Mesendoderm (in vitro differentiated cells): ENCODE results near the gene CCDC91.

Experiments
- DNase-seq: peaks from one replicate; pipeline ENCODE4 v3.0.0; 2013
- H2AK5ac ChIP-seq: 2 replicates; pipeline ENCODE4 v1.6.1; 2013; ENCODE audit warnings: low read length, inconsistent platforms
- H2BK120ac ChIP-seq: 2 replicates; pipeline ENCODE4 v1.6.1; 2013; ENCODE audit warnings: low read depth, mild to moderate bottlenecking, low read length, moderate library complexity, mixed read lengths
- H2BK15ac ChIP-seq: replicated peaks from 2 replicates; pipeline ENCODE4 v1.6.1; 2013; ENCODE audit warnings: low read depth, mild to moderate bottlenecking, moderate library complexity
- H2BK5ac ChIP-seq: 2 replicates; pipeline ENCODE4 v1.6.1; 2013; ENCODE audit warnings: low read length, inconsistent platforms
- H3K18ac ChIP-seq: 2 replicates; pipeline ENCODE4 v1.6.1; 2013; ENCODE audit warnings: mild to moderate bottlenecking, low read length, mixed read lengths
- H3K23ac ChIP-seq: one replicate; pipeline ENCODE4 v1.6.1; 2013; ENCODE audit warnings: low read length
- H3K27ac ChIP-seq: 2 replicates; pipeline ENCODE4 v1.5.1; 2013; ENCODE audit warnings: low read depth, mild to moderate bottlenecking, inconsistent platforms, low read length, moderate library complexity
- H3K27me3 ChIP-seq: 2 replicates; pipeline ENCODE4 v1.6.1; 2013; ENCODE audit warnings: low read length, control low read depth, mild to moderate bottlenecking, inconsistent platforms; ENCODE audit not compliant: insufficient read depth, poor library complexity
- H3K36me3 ChIP-seq: 2 replicates; pipeline ENCODE4 v1.6.1; 2013; ENCODE audit warnings: low read length, inconsistent platforms; ENCODE audit not compliant: control insufficient read depth, insufficient read depth
- H3K4ac ChIP-seq: one replicate; pipeline ENCODE4 v1.6.1; 2013; ENCODE audit warnings: low read depth, mild to moderate bottlenecking, low read length, moderate library complexity
- H3K4me1 ChIP-seq: 2 replicates; pipeline ENCODE4 v1.6.1; 2013; ENCODE audit warnings: low read depth, low read length, inconsistent platforms; ENCODE audit not compliant: control insufficient read depth
- H3K4me2 ChIP-seq: 2 replicates; pipeline ENCODE4 v1.6.1; 2013; ENCODE audit warnings: low read length
- H3K4me3 ChIP-seq: 2 replicates; pipeline ENCODE4 v1.5.1; 2013; ENCODE audit warnings: mild to moderate bottlenecking, low read length
- H3K56ac ChIP-seq: one replicate; pipeline ENCODE4 v1.6.1; 2013; ENCODE audit warnings: low read length
- H3K79me1 ChIP-seq: 2 replicates; pipeline ENCODE4 v1.6.1; 2013; ENCODE audit warnings: low read length, inconsistent platforms
- H3K79me2 ChIP-seq: 2 replicates; pipeline ENCODE4 v1.6.1; 2013; ENCODE audit warnings: mild to moderate bottlenecking, low read length; ENCODE audit not compliant: control insufficient read depth, insufficient read depth
- H3K9ac ChIP-seq: 2 replicates; pipeline ENCODE4 v1.6.1; 2013; ENCODE audit warnings: low read length, inconsistent platforms
- H4K5ac ChIP-seq: one replicate; pipeline ENCODE4 v1.6.1; 2013; ENCODE audit warnings: low read length
- H4K8ac ChIP-seq: one replicate; pipeline ENCODE4 v1.6.1; 2013; ENCODE audit warnings: low read depth, mild to moderate bottlenecking, control low read depth, low read length, moderate library complexity
- WGBS: extraction: QIAGEN DNeasy Blood & Tissue Kit; methylation state at CpG from one replicate; pipeline ENCODE4 v1.1.7; 2013; ENCODE audit warnings: low lambda C conversion rate, missing lambda C conversion rate; ENCODE audit not compliant: insufficient coverage; ENCODE audit errors: extremely low coverage; 5-methylcytosine and 5-hydroxymethylcytosine counted together

The CCDC91 gene

GRCh38 chr12:28223858-28224257 lies 33.6 kb downstream of the CCDC91 start:
- Histone ChIP-seq H4K8ac (no peak overlapping the region), H3K27me3 (no peaks in the 10 kb centered on the region), H3K18ac (no peak overlapping the region), H2BK5ac (no peak overlapping the region), H3K27ac (no peak overlapping the region), H3K9ac (no peak overlapping the region), H3K79me1 (no peaks in the 10 kb centered on the region), H3K56ac (no peak overlapping the region), H2AK5ac (no peak overlapping the region), H3K4me1 (peaks cover 4% of the 10 kb centered on the region), H3K79me2 (peaks cover 2% of the 10 kb centered on the region), H3K4ac (no peak overlapping the region), H3K36me3 (no peaks in the 10 kb centered on the region), H4K5ac (no peak overlapping the region), H3K23ac (no peak overlapping the region), H2BK120ac (no peak overlapping the region), H3K4me2 (no peak overlapping the region), H2BK15ac (no peak overlapping the region), H3K4me3 (no peak overlapping the region)
- WGBS, result no CpG with 5 or more reads among the region's 2 CpGs
- no peak for DNase-seq

GRCh38 chr12:28226705-28227104 lies 36.4 kb downstream of the CCDC91 start:
- DNase-seq, result no peak
- Histone ChIP-seq H4K5ac (no peak overlapping the region), H3K36me3 (no peaks in the 10 kb centered on the region), H3K27me3 (no peaks in the 10 kb centered on the region), H3K79me2 (peaks cover under 1% of the 10 kb centered on the region), H3K23ac (no peak overlapping the region), H4K8ac (no peak overlapping the region), H2BK120ac (no peak overlapping the region), H2BK15ac (no peak overlapping the region), H3K18ac (no peak overlapping the region), H3K9ac (no peak overlapping the region), H3K56ac (no peak overlapping the region), H3K4me2 (no peak overlapping the region), H3K4ac (no peak overlapping the region), H3K27ac (no peak overlapping the region), H3K4me1 (peaks cover 4% of the 10 kb centered on the region), H2AK5ac (no peak overlapping the region), H2BK5ac (no peak overlapping the region), H3K4me3 (no peak overlapping the region), H3K79me1 (no peaks in the 10 kb centered on the region)

GRCh38 chr12:28227251-28227650 lies 37.0 kb downstream of the CCDC91 start:
- Histone ChIP-seq H4K5ac (no peak overlapping the region), H3K4me2 (no peak overlapping the region), H3K27me3 (no peaks in the 10 kb centered on the region), H2BK120ac (no peak overlapping the region), H2BK5ac (no peak overlapping the region), H2BK15ac (no peak overlapping the region), H3K23ac (no peak overlapping the region), H3K79me1 (no peaks in the 10 kb centered on the region), H3K4ac (no peak overlapping the region), H3K18ac (no peak overlapping the region), H3K27ac (no peak overlapping the region), H3K79me2 (no peaks in the 10 kb centered on the region), H2AK5ac (no peak overlapping the region), H3K4me3 (no peak overlapping the region), H3K4me1 (peaks cover 4% of the 10 kb centered on the region), H3K9ac (no peak overlapping the region), H3K36me3 (no peaks in the 10 kb centered on the region), H4K8ac (no peak overlapping the region), H3K56ac (no peak overlapping the region)
- WGBS, result no CpG with 5 or more reads among the region's 3 CpGs
- no peak for DNase-seq

- Histone ChIP-seq H3K79me2 (no peaks in the 10 kb centered on the region), H3K9ac (no peak overlapping the region), H3K18ac (no peak overlapping the region), H3K23ac (no peak overlapping the region), H3K27ac (no peak overlapping the region), H2BK15ac (no peak overlapping the region), H3K4ac (no peak overlapping the region), H4K8ac (no peak overlapping the region), H2BK120ac (no peak overlapping the region), H4K5ac (no peak overlapping the region), H3K4me1 (no peaks in the 10 kb centered on the region), H2BK5ac (no peak overlapping the region), H3K79me1 (no peaks in the 10 kb centered on the region), H3K4me2 (no peak overlapping the region), H2AK5ac (no peak overlapping the region), H3K4me3 (no peak overlapping the region), H3K56ac (no peak overlapping the region), H3K36me3 (no peaks in the 10 kb centered on the region), H3K27me3 (no peaks in the 10 kb centered on the region)
- DNase-seq, result no peak
These were observed 41.0 kb downstream of the CCDC91 start for GRCh38 chr12:28231248-28231647.

GRCh38 chr12:28232211-28232928 lies 42.1 kb downstream of the CCDC91 start:
- Histone ChIP-seq H2AK5ac (no peak overlapping the region), H2BK15ac (no peak overlapping the region), H3K56ac (no peak overlapping the region), H2BK120ac (no peak overlapping the region), H3K18ac (no peak overlapping the region), H3K27ac (no peak overlapping the region), H3K9ac (no peak overlapping the region), H3K4me1 (no peaks in the 10 kb centered on the region), H3K36me3 (no peaks in the 10 kb centered on the region), H3K79me2 (no peaks in the 10 kb centered on the region), H3K79me1 (no peaks in the 10 kb centered on the region), H3K4me2 (no peak overlapping the region), H4K8ac (no peak overlapping the region), H3K4me3 (no peak overlapping the region), H3K4ac (no peak overlapping the region), H3K27me3 (no peaks in the 10 kb centered on the region), H3K23ac (no peak overlapping the region), H4K5ac (no peak overlapping the region), H2BK5ac (no peak overlapping the region)
- no CpG with 5 or more reads among the region's 2 CpGs for WGBS
- no peak for DNase-seq

GRCh38 chr12:28234444-28234843 lies 44.2 kb downstream of the CCDC91 start:
- no peaks in the 10 kb centered on the region for H3K79me2 ChIP-seq
- H3K4me1 ChIP-seq, result no peaks in the 10 kb centered on the region
- no peak overlapping the region for H3K27ac ChIP-seq
- no peak overlapping the region for H2BK15ac ChIP-seq
- no peaks in the 10 kb centered on the region for H3K79me1 ChIP-seq
- H3K4me3 ChIP-seq, result no peak overlapping the region
- no peak overlapping the region for H4K8ac ChIP-seq
- H3K4ac ChIP-seq, result no peak overlapping the region
- no peak overlapping the region for H2BK120ac ChIP-seq
- DNase-seq, result no peak
- H3K36me3 ChIP-seq, result no peaks in the 10 kb centered on the region
- H3K4me2 ChIP-seq, result no peak overlapping the region
- no peak overlapping the region for H2BK5ac ChIP-seq
- no peak overlapping the region for H2AK5ac ChIP-seq
- H3K18ac ChIP-seq, result no peak overlapping the region
- H3K56ac ChIP-seq, result no peak overlapping the region
- no peak overlapping the region for H4K5ac ChIP-seq
- H3K27me3 ChIP-seq, result no peaks in the 10 kb centered on the region
- no peak overlapping the region for H3K9ac ChIP-seq
- H3K23ac ChIP-seq, result no peak overlapping the region
